Effector memory CD8-positive, alpha-beta T cell (primary cell): ENCODE data around the gene EHD1.
A peak's percentile ranks its signal among the peaks of the same experiment; 100 is the strongest.

ENCODE experiments used
- ATAC-seq: fragments of 150-1000 bp; cut with Tn5 transposase; replicated peaks from 2 replicates; pipeline ENCODE4 v1.10.0; 2021; ENCODE audit warnings: mild to moderate bottlenecking, moderate library complexity
- DNase-seq, 3 experiments: peaks; one replicate each; pipeline ENCODE4 v3.0.0; 2021
- H3K27ac Mint-ChIP-seq, 2 donors: one replicate each; pipeline ENCODE4 v1.8.0; 2022; ENCODE audit warnings: mild to moderate bottlenecking in 2 of 2, mixed read lengths in 2 of 2, moderate library complexity in 2 of 2
- H3K27me3 Mint-ChIP-seq, 2 donors: one replicate each; pipeline ENCODE4 v1.8.0; 2022; ENCODE audit warnings: mixed read lengths in 2 of 2
- H3K36me3 Mint-ChIP-seq: one replicate; pipeline ENCODE4 v1.8.0; 2022; ENCODE audit warnings: mild to moderate bottlenecking, moderate library complexity, mixed read lengths; ENCODE audit not compliant: insufficient read depth
- H3K4me1 Mint-ChIP-seq, 2 donors: one replicate each; pipeline ENCODE4 v1.8.0; 2022; ENCODE audit warnings: low read depth in 2 of 2, mixed read lengths in 2 of 2
- H3K4me3 Mint-ChIP-seq, 2 donors: one replicate each; pipeline ENCODE4 v1.8.0; 2022; ENCODE audit warnings: mild to moderate bottlenecking in 2 of 2, mixed read lengths in 2 of 2, moderate library complexity in 2 of 2
- H3K9me3 Mint-ChIP-seq, 2 donors: one replicate each; pipeline ENCODE4 v1.8.0; 2022; ENCODE audit warnings: mixed read lengths in 2 of 2

EHD1 gene

GRCh38 chr11:64916040-64916774 lies 37.8 kb upstream of the EHD1 start:
- peak; percentile 44 for ATAC-seq
- Mint-ChIP-seq H3K27ac (peak overlapping the region; percentile 97), H3K27me3 (no peaks in the 10 kb centered on the region), H3K36me3 (peaks cover 57% of the 10 kb centered on the region), H3K9me3 (no peaks in the 10 kb centered on the region), H3K4me3 (peak overlapping the region; percentile 88 to 90), H3K4me1 (peaks cover 21% of the 10 kb centered on the region in 2 donors)
- DNase-seq: peak; percentile 54 to 55 (median 55)

- H3K27me3 Mint-ChIP-seq: no peaks in the 10 kb centered on the region
- ATAC-seq (no peak), DNase-seq (no peak)
Observed at GRCh38 chr11:64915376-64915887, 37.0 kb upstream of the EHD1 start.

GRCh38 chr11:64914123-64914522 lies 35.7 kb upstream of the EHD1 start:
- Mint-ChIP-seq H3K27ac (no peak overlapping the region), H3K27me3 (no peaks in the 10 kb centered on the region), H3K4me1 (peaks cover 21% of the 10 kb centered on the region in 2 donors), H3K4me3 (peak overlapping the region in 1 of 2 donors; percentile 35), H3K36me3 (peaks cover 76% of the 10 kb centered on the region), H3K9me3 (no peaks in the 10 kb centered on the region)
- DNase-seq: no peak
- ATAC-seq: no peak

More at GRCh38 chr11:64915376-64915887, 37.0 kb upstream of the EHD1 start:
- Mint-ChIP-seq H3K4me3 (peak overlapping the region; percentile 88 to 90), H3K36me3 (peaks cover 65% of the 10 kb centered on the region), H3K9me3 (no peaks in the 10 kb centered on the region), H3K4me1 (peaks cover 21% of the 10 kb centered on the region in 2 donors), H3K27ac (peak overlapping the region; percentile 97)

- Mint-ChIP-seq H3K27me3 (no peaks in the 10 kb centered on the region), H3K36me3 (peaks cover 82% of the 10 kb centered on the region), H3K9me3 (no peaks in the 10 kb centered on the region), H3K27ac (peak overlapping the region in 1 of 2 donors; percentile 57), H3K4me3 (peak overlapping the region in 1 of 2 donors; percentile 10), H3K4me1 (peaks cover 19 to 21% of the 10 kb centered on the region in 2 donors)
- ATAC-seq (no peak), DNase-seq (no peak)
Observed at GRCh38 chr11:64913171-64913727, 34.8 kb upstream of the EHD1 start.

GRCh38 chr11:64911689-64912088 lies 33.3 kb upstream of the EHD1 start:
- Mint-ChIP-seq H3K4me3 (peak overlapping the region in 1 of 2 donors; percentile 22), H3K27ac (peak overlapping the region in 1 of 2 donors; percentile 71)

GRCh38 chr11:64911142-64911541 lies 32.7 kb upstream of the EHD1 start:
- no peaks in the 10 kb centered on the region for H3K9me3 Mint-ChIP-seq
- peak overlapping the region in 1 of 2 donors; percentile 65 for H3K27ac Mint-ChIP-seq
- no peak for ATAC-seq
- peaks cover 90% of the 10 kb centered on the region for H3K36me3 Mint-ChIP-seq
- H3K4me1 Mint-ChIP-seq: peaks cover 7 to 8% of the 10 kb centered on the region in 2 donors
- no peak overlapping the region for H3K4me3 Mint-ChIP-seq
- no peak for DNase-seq
- no peaks in the 10 kb centered on the region for H3K27me3 Mint-ChIP-seq

More at GRCh38 chr11:64911689-64912088, 33.3 kb upstream of the EHD1 start:
- Mint-ChIP-seq H3K27me3 (no peaks in the 10 kb centered on the region), H3K36me3 (peaks cover 91% of the 10 kb centered on the region), H3K4me1 (peaks cover 13% of the 10 kb centered on the region in 2 donors), H3K9me3 (no peaks in the 10 kb centered on the region)
- ATAC-seq (no peak), DNase-seq (no peak)

DNA sequence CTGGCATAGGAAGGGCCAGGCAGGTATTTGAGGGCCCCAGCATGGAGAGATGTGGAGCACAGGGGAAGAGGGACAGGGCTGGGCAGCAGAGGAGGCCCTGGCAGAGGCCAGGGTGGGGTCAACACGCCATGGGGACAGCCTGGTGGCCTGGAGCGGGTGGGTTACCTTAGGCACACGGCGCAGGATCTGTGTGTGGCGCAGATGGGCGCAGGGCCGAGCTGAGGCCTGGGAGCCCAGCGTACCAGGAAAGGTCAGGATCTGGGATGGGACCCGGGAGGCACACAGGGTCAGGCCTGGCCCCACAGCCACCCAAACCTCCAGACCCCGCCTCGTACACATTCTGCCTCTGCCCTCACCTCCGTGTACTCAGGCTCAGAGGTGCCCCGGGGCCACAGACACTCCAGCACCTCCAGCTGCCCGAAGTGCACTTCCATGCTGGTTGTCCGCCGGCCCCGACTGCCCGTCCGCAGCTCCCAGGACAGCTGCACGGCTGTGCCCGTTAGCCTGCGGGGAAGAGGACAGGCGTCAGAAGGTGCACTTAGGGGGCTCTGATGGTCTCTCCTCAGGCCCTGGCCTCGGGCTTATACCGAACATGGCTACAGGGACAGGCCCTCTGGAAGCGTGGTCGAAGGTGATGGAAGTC lies 32.2 kb upstream of the EHD1 start:
- no peaks in the 10 kb centered on the region for H3K27me3 Mint-ChIP-seq
- no peak overlapping the region for H3K4me3 Mint-ChIP-seq
- ATAC-seq (no peak), DNase-seq (no peak)
- H3K27ac Mint-ChIP-seq: peak overlapping the region in 1 of 2 donors; percentile 65
- peaks cover 91% of the 10 kb centered on the region for H3K36me3 Mint-ChIP-seq
- H3K9me3 Mint-ChIP-seq: no peaks in the 10 kb centered on the region
- H3K4me1 Mint-ChIP-seq: peaks cover 3% of the 10 kb centered on the region in 2 donors

DNA sequence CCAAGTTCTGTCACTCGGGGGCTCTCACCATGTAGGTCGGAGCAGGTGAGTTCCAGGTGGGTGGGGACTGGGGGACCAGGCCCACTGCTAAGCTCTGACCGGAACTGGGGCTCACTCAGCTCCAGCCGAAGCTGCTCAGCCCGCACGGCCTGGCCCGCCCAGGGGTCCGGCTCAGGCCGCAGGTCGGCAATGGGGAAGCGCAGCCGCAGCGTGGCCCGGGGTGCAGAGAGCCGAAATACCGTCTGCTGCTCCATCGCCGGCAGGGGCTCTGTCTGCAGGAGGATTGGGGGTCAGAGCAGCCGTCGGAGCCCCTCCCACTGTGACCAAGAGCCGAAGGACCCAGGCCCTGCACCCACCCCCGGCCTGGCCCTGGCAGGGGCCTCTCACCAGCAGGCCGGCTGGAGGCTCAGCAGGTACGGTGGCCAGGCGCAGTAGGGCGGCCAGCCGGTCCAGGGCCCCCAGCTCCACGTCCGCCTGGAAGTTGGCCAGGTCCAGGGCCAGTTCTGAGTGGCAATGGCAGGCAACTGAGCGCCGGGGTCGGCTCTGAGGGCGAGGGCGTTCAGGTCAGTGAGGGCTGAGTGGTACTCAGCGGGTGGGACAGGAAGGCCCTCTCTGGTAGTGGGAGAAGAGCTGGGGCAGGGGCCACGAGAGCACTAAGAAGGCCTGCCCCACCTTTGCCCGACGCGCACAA lies 31.4 kb upstream of the EHD1 start:
- H3K4me3 Mint-ChIP-seq: no peak overlapping the region
- ATAC-seq (no peak), DNase-seq (no peak)
- peaks cover 93% of the 10 kb centered on the region for H3K36me3 Mint-ChIP-seq
- H3K27ac Mint-ChIP-seq: no peak overlapping the region
- H3K4me1 Mint-ChIP-seq: peaks cover 3% of the 10 kb centered on the region in 2 donors
- no peaks in the 10 kb centered on the region for H3K9me3 Mint-ChIP-seq
- H3K27me3 Mint-ChIP-seq: no peaks in the 10 kb centered on the region

GRCh38 chr11:64908766-64909165 lies 30.3 kb upstream of the EHD1 start:
- peaks cover 0 to 2% of the 10 kb centered on the region in 2 donors for H3K4me1 Mint-ChIP-seq
- no peak for ATAC-seq
- H3K9me3 Mint-ChIP-seq: no peaks in the 10 kb centered on the region
- H3K4me3 Mint-ChIP-seq: peak overlapping the region in 1 of 2 donors; percentile 41
- no peak for DNase-seq
- H3K36me3 Mint-ChIP-seq: peaks cover 96% of the 10 kb centered on the region
- no peaks in the 10 kb centered on the region for H3K27me3 Mint-ChIP-seq
- peak overlapping the region in 1 of 2 donors; percentile 51 for H3K27ac Mint-ChIP-seq

DNA sequence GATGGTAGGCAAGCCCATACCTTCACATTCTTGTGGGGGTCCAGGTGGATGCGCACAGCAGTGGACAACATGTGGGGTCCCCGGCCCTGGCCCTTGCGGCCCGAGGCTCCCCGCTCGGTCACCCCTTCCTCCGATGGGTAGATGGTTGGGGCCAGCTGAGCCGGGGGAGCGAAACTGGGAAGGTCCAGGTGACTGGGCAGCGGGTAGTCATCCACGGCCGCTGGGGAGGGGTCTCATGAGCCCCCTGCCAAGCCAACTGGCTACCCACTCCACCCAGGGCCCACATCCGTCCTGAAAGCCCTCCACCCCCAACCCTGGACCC lies 27.9 kb upstream of the EHD1 start:
- Mint-ChIP-seq H3K36me3 (peaks cover 93% of the 10 kb centered on the region), H3K4me1 (peaks cover 4 to 7% of the 10 kb centered on the region in 2 donors), H3K27me3 (no peaks in the 10 kb centered on the region), H3K9me3 (no peaks in the 10 kb centered on the region), H3K27ac (peak overlapping the region in 1 of 2 donors; percentile 80), H3K4me3 (no peak overlapping the region)
- ATAC-seq: no peak
- DNase-seq: no peak

- Mint-ChIP-seq H3K4me1 (peaks cover 4 to 7% of the 10 kb centered on the region in 2 donors), H3K27me3 (no peaks in the 10 kb centered on the region), H3K9me3 (no peaks in the 10 kb centered on the region), H3K4me3 (no peak overlapping the region), H3K27ac (peak overlapping the region in 1 of 2 donors; percentile 80), H3K36me3 (peaks cover 93% of the 10 kb centered on the region)
- DNase-seq (no peak), ATAC-seq (peak; percentile 6)
Observed at GRCh38 chr11:64905516-64906313, 27.3 kb upstream of the EHD1 start.

GRCh38 chr11:64903291-64903833 lies 24.9 kb upstream of the EHD1 start:
- H3K4me1 Mint-ChIP-seq: peaks cover 9 to 12% of the 10 kb centered on the region in 2 donors
- DNase-seq: no peak
- H3K36me3 Mint-ChIP-seq: peaks cover 94% of the 10 kb centered on the region
- H3K4me3 Mint-ChIP-seq: no peak overlapping the region
- no peaks in the 10 kb centered on the region for H3K27me3 Mint-ChIP-seq
- no peaks in the 10 kb centered on the region for H3K9me3 Mint-ChIP-seq
- peak overlapping the region in 1 of 2 donors; percentile 38 for H3K27ac Mint-ChIP-seq
- no peak for ATAC-seq
